Endometrial microvascular endothelial cells (primary cell): Measurements from ENCODE around the gene PPP1R7. TPM values are rescaled to one million over a fixed set of nuclear protein-coding genes. Genes with fewer than 3 reads are reported as not detected.

ENCODE experiments used
- in situ Hi-C: cut with HindIII; loops from 2 replicates; pipeline ENCODE4 v1.10.0; 2017; ENCODE audit warnings: low sequenced_read_pairs, low pct_unique_long_range_greater_than_20kb; ENCODE audit errors: inconsistent ontology term
- total RNA-seq: library from RNA; depleted of rRNA; stranded (reverse); fragments of >200 nt; gene quantifications from one replicate; pipeline ENCODE4 v1.2.3, GENCODE V29; 2015; ENCODE audit errors: inconsistent ontology term

Gene PPP1R7
- total RNA-seq, 1 donor from 2014 or later: 83.4 TPM

DNA sequence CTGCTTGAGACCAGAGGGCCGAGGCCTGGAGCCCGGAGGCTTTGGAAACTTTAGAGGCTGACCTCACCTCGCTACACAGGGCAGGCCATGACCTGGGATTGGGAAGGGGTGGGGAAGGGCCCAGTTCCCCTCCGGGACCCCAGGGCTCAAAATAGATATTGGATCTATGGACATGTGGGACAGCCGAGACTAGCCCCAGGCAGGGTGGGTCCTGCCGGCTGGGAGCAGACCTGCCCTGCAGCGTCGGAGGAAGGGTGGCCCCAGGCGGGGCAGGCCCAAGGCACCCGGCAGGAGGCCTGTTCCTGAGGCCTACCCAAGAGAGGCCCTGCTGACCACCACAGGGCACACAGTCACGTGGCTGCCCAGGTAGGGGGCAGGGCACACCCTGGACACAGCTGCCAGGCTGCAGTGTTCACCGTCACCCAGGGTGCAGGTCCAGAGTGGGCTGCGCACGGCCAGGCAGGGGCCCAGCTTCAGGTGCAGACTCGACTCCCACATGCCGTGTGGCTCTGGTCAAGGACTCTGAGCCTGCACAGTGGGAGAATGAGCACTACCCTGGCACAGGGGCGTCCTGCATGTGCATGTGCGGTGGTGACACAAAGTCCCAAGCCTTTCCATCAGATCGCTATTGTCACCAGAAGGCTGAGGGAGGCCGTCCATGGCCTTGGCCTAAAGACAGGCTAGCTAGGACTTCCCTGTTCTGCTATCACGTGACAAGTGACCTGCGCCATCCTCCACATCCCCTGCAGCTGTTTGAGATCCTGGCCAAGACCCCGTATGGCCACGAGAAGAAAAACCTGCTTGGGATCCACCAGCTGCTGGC lies 51.4 kb downstream of the PPP1R7 start:
- in situ Hi-C loops: no loop called here

DNA sequence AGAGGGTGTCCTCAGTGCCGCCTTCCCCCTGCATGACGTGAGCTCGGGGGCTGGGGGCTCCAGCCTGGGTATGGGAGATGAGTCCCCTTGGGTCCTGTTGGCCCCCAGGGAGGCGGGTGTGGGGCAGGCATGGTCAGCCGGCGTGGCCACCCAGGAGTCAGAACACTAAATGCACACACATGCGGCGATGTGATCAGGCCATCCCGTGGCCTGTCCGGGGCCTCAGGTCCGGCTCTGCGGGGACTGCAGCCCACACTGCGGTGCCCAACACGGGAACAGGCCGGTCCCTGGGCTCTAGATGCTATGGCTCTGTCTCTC lies 52.0 kb downstream of the PPP1R7 start:
- in situ Hi-C loops: no loop called here

DNA sequence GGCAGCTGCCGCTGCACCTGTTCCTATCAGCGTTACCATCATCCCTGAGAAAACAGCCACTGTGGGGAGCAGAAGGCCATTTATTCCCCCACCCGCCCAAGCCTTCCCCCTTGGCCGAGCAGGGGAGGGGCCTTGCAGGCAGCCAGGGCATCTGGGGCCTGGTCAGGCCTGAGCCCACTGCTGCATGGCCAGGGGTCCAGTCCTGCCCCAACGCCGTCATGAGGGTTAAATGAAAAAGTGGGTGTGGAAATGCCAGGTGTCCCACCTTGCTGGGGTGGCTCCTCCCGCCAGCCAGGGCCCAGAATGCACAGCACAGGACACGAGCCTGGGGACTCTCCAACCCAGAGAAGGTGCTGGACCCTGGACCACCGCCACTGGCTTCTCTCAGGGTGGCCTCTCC lies 52.4 kb downstream of the PPP1R7 start:
- in situ Hi-C loops: no loop called here

DNA sequence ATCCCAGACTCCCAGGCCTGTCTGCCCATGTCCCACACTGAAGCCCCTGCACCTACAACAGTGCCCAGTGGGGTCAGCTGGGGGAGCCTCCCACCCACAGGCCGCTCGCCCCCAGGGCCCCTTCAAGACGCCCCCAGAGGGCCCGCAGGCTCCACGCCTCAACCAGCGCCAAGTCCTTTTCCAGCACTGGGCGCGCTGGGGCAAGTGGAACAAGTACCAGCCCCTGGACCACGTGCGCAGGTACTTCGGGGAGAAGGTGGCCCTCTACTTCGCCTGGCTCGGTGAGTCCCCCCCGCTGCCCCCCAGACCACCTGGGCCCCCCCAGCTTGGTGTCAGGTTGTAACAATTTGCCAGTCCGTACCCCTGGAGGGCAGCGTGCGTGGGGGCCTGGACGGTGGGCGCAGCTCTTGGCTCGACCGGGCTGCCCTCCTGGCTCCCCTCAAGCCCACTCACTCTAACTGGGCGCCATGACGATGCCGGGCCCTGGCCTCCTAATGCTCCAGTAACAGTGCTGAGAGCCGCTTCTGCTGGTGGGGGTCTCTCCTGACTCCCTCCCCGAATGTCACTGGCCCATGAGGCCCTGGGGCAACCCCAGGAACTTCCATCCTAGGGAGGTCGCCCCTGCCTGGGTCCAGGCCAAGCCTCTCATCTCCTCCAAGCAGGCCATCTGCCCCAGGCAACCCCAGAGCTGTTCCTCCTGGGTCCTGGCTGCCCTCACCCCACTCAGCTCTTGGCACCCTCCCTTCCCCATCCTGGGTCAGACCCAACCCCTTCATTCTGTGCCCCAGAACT lies 53.1 kb downstream of the PPP1R7 start:
- in situ Hi-C loops: no loop called here

DNA sequence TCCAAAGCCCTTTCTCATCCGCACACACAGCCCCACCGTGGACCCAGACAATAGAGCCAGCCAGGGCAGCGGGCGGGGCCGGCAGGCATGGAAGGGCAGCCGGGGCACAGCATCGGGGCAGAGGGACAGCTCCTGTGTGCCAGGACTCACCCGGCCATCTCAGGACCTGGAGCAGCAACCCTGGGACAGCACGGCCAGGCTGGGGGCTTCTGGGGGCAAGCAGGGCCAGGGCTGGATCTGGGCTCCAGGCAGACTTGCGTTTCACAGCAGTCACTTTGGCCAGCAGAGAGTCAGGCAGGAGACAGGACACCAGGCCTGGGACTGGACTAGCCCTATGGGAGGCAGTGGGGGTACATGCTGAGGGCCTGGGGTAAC lies 53.7 kb downstream of the PPP1R7 start:
- in situ Hi-C loops: no loop called here

DNA sequence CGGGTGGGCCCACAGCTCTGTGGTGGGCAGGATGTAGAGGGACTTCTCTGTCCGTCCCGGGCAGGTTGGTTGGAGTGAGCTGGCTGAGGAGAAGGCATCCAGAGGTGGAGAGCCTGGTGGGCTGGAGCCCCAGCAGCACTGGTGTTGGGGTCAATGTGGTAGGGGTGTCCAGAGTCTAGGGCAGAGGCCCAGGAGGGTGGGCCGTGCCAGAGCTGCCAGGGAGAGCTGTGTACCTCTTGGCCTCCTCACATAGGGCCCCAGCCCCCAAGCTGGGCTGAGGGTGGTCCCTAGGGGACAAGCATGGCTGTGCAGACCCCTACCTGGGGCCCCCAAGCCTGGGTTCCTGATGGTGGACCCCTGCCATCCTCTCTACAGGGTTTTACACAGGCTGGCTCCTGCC lies 54.2 kb downstream of the PPP1R7 start:
- in situ Hi-C loops: no loop called here

DNA sequence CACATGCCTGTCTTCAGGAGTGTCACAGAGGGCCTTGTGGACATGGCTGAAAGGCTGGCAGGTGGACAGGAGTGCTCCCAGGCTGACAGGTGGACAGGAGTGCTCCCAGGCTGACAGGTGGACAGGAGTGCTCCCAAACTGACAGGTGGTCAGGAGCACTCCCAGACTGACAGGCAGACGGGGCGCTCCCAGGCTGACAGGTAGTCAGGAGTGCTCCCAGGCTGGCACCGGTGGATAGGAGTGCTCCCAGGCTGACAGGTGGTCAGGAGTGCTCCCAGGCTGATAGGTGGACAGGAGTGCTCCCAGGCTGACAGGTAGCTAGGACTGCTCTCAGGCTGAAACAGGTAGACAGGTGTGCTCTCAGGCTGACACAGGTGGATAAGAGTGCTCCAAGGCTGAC lies 54.8 kb downstream of the PPP1R7 start:
- in situ Hi-C loops: no loop called here

DNA sequence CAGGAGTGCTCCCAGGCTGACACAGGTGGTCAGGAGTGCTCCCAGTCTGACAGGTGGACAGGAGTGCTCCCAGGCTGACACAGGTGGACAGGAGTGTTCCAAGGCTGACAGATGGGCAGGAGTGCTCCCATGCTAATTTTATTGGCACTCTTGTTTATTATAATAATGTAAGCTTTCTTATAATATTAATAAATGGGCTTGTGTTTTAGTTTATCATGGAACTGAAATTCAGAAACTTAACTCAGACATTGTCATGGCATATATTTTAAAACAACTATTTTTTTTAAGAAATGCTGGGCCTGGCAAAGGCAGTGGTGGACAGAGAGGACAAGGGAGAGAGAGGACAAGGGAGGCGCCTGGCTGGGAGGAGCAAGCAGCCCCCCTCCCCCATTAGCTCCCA lies 56.9 kb downstream of the PPP1R7 start:
- in situ Hi-C loops: no loop called here

DNA sequence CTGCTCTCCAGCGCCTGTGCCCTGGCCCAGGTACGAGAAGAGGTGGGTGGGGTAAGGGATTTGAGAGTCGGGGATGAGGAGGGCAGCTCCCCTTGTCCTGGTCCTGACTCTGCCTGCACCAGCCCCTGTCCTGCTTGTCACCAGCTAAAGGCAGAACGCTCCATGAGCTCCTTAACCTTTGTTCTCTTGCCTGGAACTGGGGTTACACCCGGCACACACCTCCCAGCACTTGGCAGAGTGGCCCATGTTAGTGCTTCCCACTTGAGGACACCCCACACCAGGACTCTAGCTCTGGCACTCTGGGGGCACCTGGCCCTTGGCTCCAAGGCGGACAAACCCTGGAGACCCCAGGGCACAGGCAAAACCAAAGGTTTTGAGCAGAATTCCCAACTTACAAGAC lies 57.4 kb downstream of the PPP1R7 start:
- in situ Hi-C loops: no loop called here

DNA sequence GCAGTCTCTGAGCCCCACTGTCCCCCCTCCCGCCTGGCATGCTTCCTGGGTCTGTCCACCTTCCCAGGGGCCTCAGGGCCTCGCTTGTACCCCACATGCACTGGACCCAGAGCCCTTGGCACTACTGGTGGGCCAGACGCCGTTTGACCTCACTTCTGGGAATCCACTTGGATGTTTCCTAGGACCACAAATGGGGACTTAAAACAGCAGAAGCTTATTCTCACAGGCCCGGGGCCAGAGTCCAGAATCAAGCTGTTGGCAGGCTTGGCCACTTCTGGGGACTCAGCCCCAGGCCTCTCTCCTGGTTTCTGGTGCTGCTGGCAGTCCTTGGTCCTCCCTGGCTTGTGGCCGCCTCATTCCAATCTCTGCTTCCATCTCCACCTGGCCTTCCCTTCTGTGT lies 57.8 kb downstream of the PPP1R7 start:
- in situ Hi-C loops: no loop called here

DNA sequence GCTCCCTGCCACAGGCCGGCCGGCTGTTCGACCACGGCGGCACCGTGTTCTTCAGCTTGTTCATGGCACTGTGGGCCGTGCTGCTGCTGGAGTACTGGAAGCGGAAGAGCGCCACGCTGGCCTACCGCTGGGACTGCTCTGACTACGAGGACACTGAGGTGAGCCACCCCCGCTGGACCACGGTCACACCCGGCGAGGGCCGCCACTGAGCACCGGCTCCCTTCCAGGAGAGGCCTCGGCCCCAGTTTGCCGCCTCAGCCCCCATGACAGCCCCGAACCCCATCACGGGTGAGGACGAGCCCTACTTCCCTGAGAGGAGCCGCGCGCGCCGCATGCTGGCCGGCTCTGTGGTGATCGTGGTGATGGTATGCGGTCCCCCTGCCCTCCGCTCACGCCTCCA lies 59.0 kb downstream of the PPP1R7 start:
- in situ Hi-C loops: no loop called here

DNA sequence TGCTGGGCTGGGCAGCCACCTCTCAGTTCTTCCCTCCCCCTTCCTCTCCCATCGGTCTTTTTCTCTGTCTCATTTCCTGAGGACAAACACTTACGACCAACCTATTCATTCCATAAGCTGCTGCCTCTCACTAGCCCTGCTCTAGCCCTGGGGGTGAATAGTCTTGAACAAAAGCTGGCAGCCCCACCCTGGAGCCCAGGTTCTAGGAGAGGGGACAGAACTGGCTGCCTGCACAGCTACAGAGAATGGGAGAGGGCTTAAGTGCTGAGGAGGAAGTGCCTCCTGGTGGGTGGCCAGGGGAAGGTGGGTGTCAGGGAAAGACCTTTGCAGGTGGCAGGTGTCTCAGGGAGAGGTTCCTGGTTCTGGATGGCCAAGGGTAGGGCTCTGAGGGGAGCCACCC lies 61.0 kb downstream of the PPP1R7 start:
- in situ Hi-C loops: no loop called here

DNA sequence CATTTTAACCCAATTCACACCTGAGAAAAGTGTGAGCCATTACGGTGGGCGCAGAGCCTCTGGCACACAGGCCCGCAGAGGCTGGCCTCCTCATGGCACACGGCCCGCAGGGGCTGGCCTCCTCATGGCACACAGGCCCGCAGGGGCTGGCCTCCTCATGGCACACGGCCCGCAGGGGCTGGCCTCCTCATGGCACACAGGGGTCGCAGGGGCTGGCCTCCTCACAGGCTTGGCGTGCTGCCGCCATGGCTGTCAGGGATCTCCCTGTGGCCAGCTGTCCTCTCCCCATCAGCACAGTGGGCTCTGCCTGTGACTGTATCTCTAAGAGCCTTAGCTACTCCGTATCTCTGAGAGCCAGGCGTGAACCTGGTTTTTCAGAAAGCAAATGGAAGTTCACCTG lies 62.8 kb downstream of the PPP1R7 start:
- in situ Hi-C loops: no loop called here

DNA sequence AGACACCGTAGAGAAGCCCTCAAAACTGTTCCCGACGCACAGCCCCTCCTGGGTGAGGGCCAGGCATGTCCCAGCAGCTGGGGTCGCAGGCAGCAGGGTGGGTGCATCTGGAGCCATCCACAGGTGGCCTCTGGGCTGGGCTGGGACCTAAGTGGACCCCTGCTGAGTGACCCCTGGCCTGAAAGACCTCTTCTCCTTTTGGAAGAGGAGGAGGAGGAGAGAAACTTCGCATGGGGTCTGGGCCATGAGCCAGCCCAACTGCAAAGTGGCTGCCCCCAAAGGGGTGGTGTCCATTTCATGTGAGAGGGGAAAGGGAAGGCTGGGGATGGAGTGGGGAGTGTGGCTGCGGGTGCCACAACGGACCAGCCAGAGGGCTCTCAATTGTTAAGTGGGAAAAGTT lies 63.3 kb downstream of the PPP1R7 start:
- in situ Hi-C loops: no loop called here

DNA sequence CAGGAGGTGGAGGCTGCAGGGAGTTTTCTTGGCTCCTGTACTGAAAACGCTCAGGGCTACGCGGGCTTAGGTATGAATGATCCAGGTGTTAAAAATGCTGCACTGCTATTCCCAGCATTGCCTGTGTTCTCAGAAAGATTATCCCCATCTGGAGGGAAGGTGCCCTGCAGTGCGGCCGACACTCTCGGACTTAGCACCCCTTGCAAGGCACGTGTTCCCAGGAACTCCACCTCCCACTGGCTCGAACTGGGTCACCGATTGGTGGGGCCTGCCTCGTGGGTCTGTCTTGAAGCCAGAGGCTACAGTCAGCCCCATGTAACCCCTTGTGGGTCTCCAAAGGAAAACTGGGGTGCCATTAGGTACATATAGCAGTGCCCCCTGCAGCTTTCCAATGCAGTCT lies 63.9 kb downstream of the PPP1R7 start:
- in situ Hi-C loops: no loop called here

DNA sequence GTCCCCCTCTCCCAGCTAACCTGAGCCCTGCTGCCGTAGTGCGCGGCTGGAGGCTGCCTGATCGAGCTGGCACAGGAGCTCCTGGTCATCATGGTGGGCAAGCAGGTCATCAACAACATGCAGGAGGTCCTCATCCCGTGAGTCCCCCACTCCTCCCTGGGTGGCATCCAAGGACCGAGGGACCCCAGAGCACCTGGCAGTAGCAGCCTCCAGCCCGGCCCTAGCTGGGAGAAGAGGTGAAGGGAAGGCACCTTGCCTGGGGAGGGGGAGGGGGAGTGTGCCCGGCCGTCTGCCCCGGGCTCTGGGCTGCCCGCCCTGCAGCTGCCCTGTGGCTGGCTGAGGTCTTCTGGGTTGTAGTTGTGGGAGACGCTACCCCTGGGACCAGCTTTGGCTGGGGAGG lies 64.5 kb downstream of the PPP1R7 start:
- in situ Hi-C loops: no loop called here

DNA sequence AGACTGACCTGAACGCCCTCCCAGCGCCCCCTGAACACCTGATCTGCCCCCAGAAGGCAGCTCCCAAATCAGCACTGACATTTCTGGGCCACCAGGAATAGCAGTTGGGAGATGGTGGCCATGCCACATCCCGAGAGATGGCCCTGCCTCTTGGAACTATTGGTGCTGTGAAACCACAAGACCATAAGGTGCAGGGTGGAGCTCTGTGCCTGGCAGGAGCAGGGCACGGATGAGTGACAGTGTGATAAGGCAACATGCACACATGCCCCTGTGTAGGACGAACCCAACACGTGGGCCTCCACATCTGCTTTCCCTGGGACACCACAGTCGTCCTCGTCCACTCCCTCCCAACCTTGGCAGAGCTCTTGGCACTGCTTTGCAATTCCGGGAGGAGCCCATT lies 65.2 kb downstream of the PPP1R7 start:
- in situ Hi-C loops: no loop called here

DNA sequence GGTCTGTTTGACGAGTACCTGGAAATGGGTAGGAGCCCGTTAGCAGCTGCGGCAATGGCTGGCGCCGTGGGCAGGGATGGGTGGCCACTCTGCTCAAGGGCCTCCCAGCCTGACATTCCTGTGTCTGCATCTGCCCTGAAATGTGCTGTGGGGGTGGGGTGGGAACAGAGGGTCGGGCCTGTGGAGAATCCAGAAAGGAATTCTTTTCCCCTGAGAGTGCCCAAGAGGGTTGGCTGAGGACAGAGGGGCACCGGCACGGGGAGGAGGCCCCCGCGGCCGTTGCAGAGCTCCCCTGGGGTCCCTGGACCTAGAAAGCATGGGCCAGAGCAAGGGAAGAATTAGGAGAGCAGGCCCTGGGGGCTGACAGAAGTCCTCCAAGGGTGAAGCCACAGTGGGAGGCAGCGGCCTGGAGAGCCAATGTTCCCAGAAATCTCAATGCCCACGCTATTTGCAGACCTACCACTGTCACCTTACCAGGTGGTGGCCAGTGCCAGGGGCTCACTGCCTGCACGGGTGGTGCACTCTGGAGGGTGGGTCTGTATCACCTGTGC lies 66.0 kb downstream of the PPP1R7 start:
- in situ Hi-C loops: no loop called here

DNA sequence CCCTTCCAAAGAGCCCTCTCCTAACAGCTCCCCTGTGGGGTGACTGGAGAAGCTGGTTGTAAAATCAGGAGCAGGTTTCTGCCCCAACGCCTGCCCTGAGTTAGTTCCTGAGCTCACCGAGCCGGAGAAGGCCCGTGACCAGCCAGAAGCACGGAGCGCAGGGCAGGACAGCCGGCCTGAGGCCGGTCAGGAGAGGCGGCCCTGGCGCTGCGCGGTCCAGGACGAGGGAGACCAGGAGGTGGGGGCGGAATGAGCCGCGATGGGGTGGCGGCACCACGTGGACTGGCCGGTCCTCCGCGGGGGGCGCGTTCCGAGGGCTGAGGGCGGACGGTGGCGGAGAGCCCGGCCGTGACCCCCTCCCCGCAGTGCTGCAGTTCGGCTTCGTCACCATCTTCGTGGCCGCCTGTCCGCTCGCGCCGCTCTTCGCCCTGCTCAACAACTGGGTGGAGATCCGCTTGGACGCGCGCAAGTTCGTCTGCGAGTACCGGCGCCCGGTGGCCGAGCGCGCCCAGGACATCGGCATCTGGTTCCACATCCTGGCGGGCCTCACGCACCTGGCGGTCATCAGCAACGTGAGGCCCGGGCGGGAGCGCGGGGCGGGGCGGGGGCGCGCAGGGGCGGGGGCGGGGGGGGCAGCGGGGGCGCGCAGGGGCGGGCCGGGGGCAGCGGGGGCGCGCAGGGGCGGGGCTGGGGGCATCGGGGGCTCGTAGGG lies 67.2 kb downstream of the PPP1R7 start:
- in situ Hi-C loops: no loop called here
